ENCODE results near the gene GRIP2.
"Not testable (repeated sequence)": the region's sequence is repeated elsewhere in the genome, so short reads cannot be mapped to it uniquely, and the experiment has no call there.

The GRIP2 gene

GRCh38 chr3:14516738-14517345, 23.3 kb downstream of the GRIP2 start:
- Histone ChIP-seq H4K5ac (ENCODE audit: low read length) (no peak overlapping the region), H3K56ac (ENCODE audit: low read length) (no peak overlapping the region), H3K9ac (ENCODE audit: low read length) (no peak overlapping the region), H2BK15ac (replicated peaks; ENCODE audit: low read depth) (no peak overlapping the region), H3K18ac (ENCODE audit: low read length) (no peak overlapping the region), H4K8ac (ENCODE audit: low read depth, low read length) (no peak overlapping the region), H2BK5ac (ENCODE audit: low read length) (no peak overlapping the region), H3K4me1 (ENCODE audit: control insufficient read depth, low read depth, low read length) (no peaks in the 10 kb centered on the region), H3K36me3 (ENCODE audit: control insufficient read depth, insufficient read depth, low read length) (no peaks in the 10 kb centered on the region), H3K4me3 (ENCODE audit: low read length) (no peak overlapping the region), H3K4me2 (ENCODE audit: low read length) (no peak overlapping the region), H3K23ac (ENCODE audit: low read length) (no peak overlapping the region), H3K4ac (ENCODE audit: low read depth, low read length) (no peak overlapping the region), H3K27ac (ENCODE audit: low read depth, low read length) (no peak overlapping the region), H3K27me3 (ENCODE audit: insufficient read depth, low read length, poor library complexity) (no peaks in the 10 kb centered on the region), H3K79me1 (ENCODE audit: low read length) (no peaks in the 10 kb centered on the region), H2AK5ac (ENCODE audit: low read length) (no peak overlapping the region), H3K79me2 (ENCODE audit: control insufficient read depth, insufficient read depth, low read length) (no peaks in the 10 kb centered on the region), H2BK120ac (ENCODE audit: low read depth, low read length) (no peak overlapping the region)
- DNase-seq: no peak
- no CpG with 5 or more reads among the region's 13 CpGs for WGBS (ENCODE audit: extremely low coverage, insufficient coverage, low lambda C conversion rate)

GRCh38 chr3:14515526-14515925, 24.6 kb downstream of the GRIP2 start:
- H3K4me3 ChIP-seq (ENCODE audit: low read length); H3K4ac ChIP-seq (ENCODE audit: low read depth, low read length); H3K4me1 ChIP-seq (ENCODE audit: control insufficient read depth, low read depth, low read length); H3K18ac ChIP-seq (ENCODE audit: low read length); H3K23ac ChIP-seq (ENCODE audit: low read length); H3K27me3 ChIP-seq (ENCODE audit: insufficient read depth, low read length, poor library complexity); H2BK15ac ChIP-seq (replicated peaks; ENCODE audit: low read depth); H3K4me2 ChIP-seq (ENCODE audit: low read length); H2AK5ac ChIP-seq (ENCODE audit: low read length); H4K5ac ChIP-seq (ENCODE audit: low read length); DNase-seq; H4K8ac ChIP-seq (ENCODE audit: low read depth, low read length); H2BK5ac ChIP-seq (ENCODE audit: low read length); H3K56ac ChIP-seq (ENCODE audit: low read length); H2BK120ac ChIP-seq (ENCODE audit: low read depth, low read length); H3K9ac ChIP-seq (ENCODE audit: low read length); H3K79me2 ChIP-seq (ENCODE audit: control insufficient read depth, insufficient read depth, low read length); H3K79me1 ChIP-seq (ENCODE audit: low read length); H3K27ac ChIP-seq (ENCODE audit: low read depth, low read length); H3K36me3 ChIP-seq (ENCODE audit: control insufficient read depth, insufficient read depth, low read length): not testable (repeated sequence)
- no CpG with 5 or more reads among the region's 11 CpGs for WGBS (ENCODE audit: extremely low coverage, insufficient coverage, low lambda C conversion rate)

- Histone ChIP-seq H4K8ac (ENCODE audit: low read depth, low read length) (no peak overlapping the region), H3K4me3 (ENCODE audit: low read length) (no peak overlapping the region), H3K4me1 (ENCODE audit: control insufficient read depth, low read depth, low read length) (no peaks in the 10 kb centered on the region), H3K4me2 (ENCODE audit: low read length) (no peak overlapping the region), H2BK15ac (replicated peaks; ENCODE audit: low read depth) (no peak overlapping the region), H3K9ac (ENCODE audit: low read length) (no peak overlapping the region), H2BK120ac (ENCODE audit: low read depth, low read length) (no peak overlapping the region), H3K27me3 (ENCODE audit: insufficient read depth, low read length, poor library complexity) (no peaks in the 10 kb centered on the region), H3K79me2 (ENCODE audit: control insufficient read depth, insufficient read depth, low read length) (no peaks in the 10 kb centered on the region), H3K36me3 (ENCODE audit: control insufficient read depth, insufficient read depth, low read length) (no peaks in the 10 kb centered on the region), H3K4ac (ENCODE audit: low read depth, low read length) (no peak overlapping the region), H3K56ac (ENCODE audit: low read length) (no peak overlapping the region), H2AK5ac (ENCODE audit: low read length) (no peak overlapping the region), H3K23ac (ENCODE audit: low read length) (no peak overlapping the region), H3K79me1 (ENCODE audit: low read length) (no peaks in the 10 kb centered on the region), H2BK5ac (ENCODE audit: low read length) (no peak overlapping the region), H3K27ac (ENCODE audit: low read depth, low read length) (no peak overlapping the region), H3K18ac (ENCODE audit: low read length) (no peak overlapping the region), H4K5ac (ENCODE audit: low read length) (no peak overlapping the region)
- DNase-seq: no peak
- no CpG with 5 or more reads among the region's 17 CpGs for WGBS (ENCODE audit: extremely low coverage, insufficient coverage, low lambda C conversion rate)
Measured at GRCh38 chr3:14514323-14514720, 25.8 kb downstream of the GRIP2 start.

GRCh38 chr3:14513566-14514322, 26.4 kb downstream of the GRIP2 start:
- Histone ChIP-seq H3K9ac (ENCODE audit: low read length) (no peak overlapping the region), H2BK15ac (replicated peaks; ENCODE audit: low read depth) (no peak overlapping the region), H4K8ac (ENCODE audit: low read depth, low read length) (no peak overlapping the region), H3K4me2 (ENCODE audit: low read length) (no peak overlapping the region), H2BK5ac (ENCODE audit: low read length) (no peak overlapping the region), H3K4ac (ENCODE audit: low read depth, low read length) (no peak overlapping the region), H3K56ac (ENCODE audit: low read length) (no peak overlapping the region), H3K4me3 (ENCODE audit: low read length) (no peak overlapping the region), H4K5ac (ENCODE audit: low read length) (no peak overlapping the region), H3K27me3 (ENCODE audit: insufficient read depth, low read length, poor library complexity) (no peaks in the 10 kb centered on the region), H3K79me2 (ENCODE audit: control insufficient read depth, insufficient read depth, low read length) (no peaks in the 10 kb centered on the region), H2AK5ac (ENCODE audit: low read length) (no peak overlapping the region), H3K27ac (ENCODE audit: low read depth, low read length) (no peak overlapping the region), H3K4me1 (ENCODE audit: control insufficient read depth, low read depth, low read length) (no peaks in the 10 kb centered on the region), H3K79me1 (ENCODE audit: low read length) (no peaks in the 10 kb centered on the region), H2BK120ac (ENCODE audit: low read depth, low read length) (no peak overlapping the region), H3K36me3 (ENCODE audit: control insufficient read depth, insufficient read depth, low read length) (no peaks in the 10 kb centered on the region), H3K18ac (ENCODE audit: low read length) (no peak overlapping the region), H3K23ac (ENCODE audit: low read length) (no peak overlapping the region)
- no CpG with 5 or more reads among the region's 18 CpGs for WGBS (ENCODE audit: extremely low coverage, insufficient coverage, low lambda C conversion rate)
- no peak for DNase-seq

- no peak overlapping the region for H3K23ac ChIP-seq (ENCODE audit: low read length)
- no peak overlapping the region for H3K27ac ChIP-seq (ENCODE audit: low read depth, low read length)
- no peak for DNase-seq
- H3K4me3 ChIP-seq (ENCODE audit: low read length): no peak overlapping the region
- no peak overlapping the region for H2BK15ac ChIP-seq (replicated peaks; ENCODE audit: low read depth)
- no peak overlapping the region for H4K8ac ChIP-seq (ENCODE audit: low read depth, low read length)
- no peak overlapping the region for H3K4ac ChIP-seq (ENCODE audit: low read depth, low read length)
- H3K9ac ChIP-seq (ENCODE audit: low read length): no peak overlapping the region
- no peaks in the 10 kb centered on the region for H3K27me3 ChIP-seq (ENCODE audit: insufficient read depth, low read length, poor library complexity)
- no peak overlapping the region for H4K5ac ChIP-seq (ENCODE audit: low read length)
- H2AK5ac ChIP-seq (ENCODE audit: low read length): no peak overlapping the region
- H2BK120ac ChIP-seq (ENCODE audit: low read depth, low read length): no peak overlapping the region
- H3K18ac ChIP-seq (ENCODE audit: low read length): no peak overlapping the region
- WGBS (ENCODE audit: extremely low coverage, insufficient coverage, low lambda C conversion rate): no CpG with 5 or more reads among the region's 9 CpGs
- H2BK5ac ChIP-seq (ENCODE audit: low read length): no peak overlapping the region
- H3K4me1 ChIP-seq (ENCODE audit: control insufficient read depth, low read depth, low read length): no peaks in the 10 kb centered on the region
- H3K56ac ChIP-seq (ENCODE audit: low read length): no peak overlapping the region
- no peak overlapping the region for H3K4me2 ChIP-seq (ENCODE audit: low read length)
- no peaks in the 10 kb centered on the region for H3K79me1 ChIP-seq (ENCODE audit: low read length)
- H3K79me2 ChIP-seq (ENCODE audit: control insufficient read depth, insufficient read depth, low read length): no peaks in the 10 kb centered on the region
- no peaks in the 10 kb centered on the region for H3K36me3 ChIP-seq (ENCODE audit: control insufficient read depth, insufficient read depth, low read length)
Measured at GRCh38 chr3:14512942-14513327, 27.2 kb downstream of the GRIP2 start.
